HepG2 (cell line): ENCODE results near the gene FZD4. TPM values are rescaled to one million over a fixed set of nuclear protein-coding genes. Genes with fewer than 3 reads are reported as not detected.
A peak's percentile ranks its signal among the peaks of the same experiment; 100 is the strongest.

ENCODE experiments used
- ADNP ChIP-seq: sonication (generic); formaldehyde crosslinking; IDR thresholded peaks from 2 replicates; pipeline ENCODE4 v1.4.0; 2020; ENCODE audit warnings: missing genetic modification reagents
- GABPA ChIP-seq, 2 experiments: IDR thresholded peaks; 2 replicates each; pipeline ENCODE4 v1.6.1; 2011 to 2016; ENCODE audit warnings: low read depth in 2 of 2, low read length in 1 of 2, missing biosample characterization in 1 of 2, missing genetic modification characterization in 1 of 2
- HMGA1 ChIP-seq: sonication (generic); formaldehyde crosslinking; conservative IDR thresholded peaks from 2 replicates; pipeline ENCODE4 v1.4.0; 2020; ENCODE audit warnings: missing genetic modification reagents
- PATZ1 ChIP-seq: sonication (generic); formaldehyde crosslinking; IDR thresholded peaks from 2 replicates; pipeline ENCODE4 v1.4.0; 2020; ENCODE audit warnings: missing genetic modification reagents
- PHF21A ChIP-seq: sonication (generic); formaldehyde crosslinking; IDR thresholded peaks from 2 replicates; pipeline ENCODE4 v1.5.0; 2020; ENCODE audit warnings: mild to moderate bottlenecking, missing genetic modification reagents
- POLR2A ChIP-seq, 2 experiments: IDR thresholded peaks; 2 replicates each; pipeline ENCODE4 v1.6.1; 2011; ENCODE audit warnings: low read depth in 2 of 2, low read length in 2 of 2, mild to moderate bottlenecking in 1 of 2, moderate library complexity in 1 of 2; ENCODE audit not compliant: insufficient read depth in 1 of 2
- RBAK ChIP-seq: sonication (generic); formaldehyde crosslinking; IDR thresholded peaks from 2 replicates; pipeline ENCODE4 v1.5.1; 2020; ENCODE audit warnings: mild to moderate bottlenecking, missing genetic modification reagents
- STAT6 ChIP-seq: sonication (generic); formaldehyde crosslinking; IDR thresholded peaks from 2 replicates; pipeline ENCODE4 v1.4.0; 2020; ENCODE audit warnings: missing genetic modification reagents, mild to moderate bottlenecking, borderline replicate concordance
- YEATS2 ChIP-seq: sonication (generic); formaldehyde crosslinking; IDR thresholded peaks from 2 replicates; pipeline ENCODE4 v1.4.0; 2020; ENCODE audit warnings: missing genetic modification reagents, borderline replicate concordance
- ZBTB3 ChIP-seq: sonication (generic); formaldehyde crosslinking; IDR thresholded peaks from 2 replicates; pipeline ENCODE4 v1.4.0; 2020; ENCODE audit warnings: low read depth, mild to moderate bottlenecking, moderate library complexity, missing genetic modification reagents, borderline replicate concordance
- ZBTB38 ChIP-seq: sonication (generic); formaldehyde crosslinking; IDR thresholded peaks from 2 replicates; pipeline ENCODE4 v1.5.1; 2020; ENCODE audit warnings: mild to moderate bottlenecking, missing genetic modification reagents
- ZBTB46 ChIP-seq: sonication (generic); formaldehyde crosslinking; IDR thresholded peaks from 2 replicates; pipeline ENCODE4 v1.4.0; 2020; ENCODE audit warnings: mild to moderate bottlenecking, missing genetic modification reagents, borderline replicate concordance
- ZFP36 ChIP-seq: fragments of 150-350 bp; IDR thresholded peaks from 2 replicates; pipeline ENCODE4 v1.6.1; 2018; ENCODE audit warnings: borderline replicate concordance, low read length, low read depth; ENCODE audit not compliant: partially characterized antibody
- ZNF10 ChIP-seq: sonication (generic); formaldehyde crosslinking; IDR thresholded peaks from 2 replicates; pipeline ENCODE4 v1.4.0; 2020; ENCODE audit warnings: mild to moderate bottlenecking, low read depth, missing genetic modification reagents, borderline replicate concordance
- ZNF138 ChIP-seq: sonication (generic); formaldehyde crosslinking; IDR thresholded peaks from 2 replicates; pipeline ENCODE4 v1.5.0; 2020; ENCODE audit warnings: mild to moderate bottlenecking, low read depth, missing genetic modification reagents
- ZNF225 ChIP-seq: sonication (generic); formaldehyde crosslinking; IDR thresholded peaks from 2 replicates; pipeline ENCODE4 v1.4.0; 2020; ENCODE audit warnings: mild to moderate bottlenecking, missing genetic modification reagents
- ZNF230 ChIP-seq: sonication (generic); formaldehyde crosslinking; IDR thresholded peaks from 2 replicates; pipeline ENCODE4 v1.4.0; 2020; ENCODE audit warnings: mild to moderate bottlenecking, missing genetic modification reagents
- ZNF260 ChIP-seq: sonication (generic); formaldehyde crosslinking; IDR thresholded peaks from 2 replicates; pipeline ENCODE4 v1.4.0; 2020; ENCODE audit warnings: missing genetic modification reagents, low read depth, mild to moderate bottlenecking, borderline replicate concordance
- ZNF468 ChIP-seq: sonication (generic); formaldehyde crosslinking; IDR thresholded peaks from 2 replicates; pipeline ENCODE4 v1.8.0; 2022; ENCODE audit warnings: mild to moderate bottlenecking, moderate library complexity, missing genetic modification reagents
- ZNF546 ChIP-seq: sonication (generic); formaldehyde crosslinking; conservative IDR thresholded peaks from 2 replicates; pipeline ENCODE4 v1.8.1; 2023; ENCODE audit warnings: mild to moderate bottlenecking, missing genetic modification reagents
- ZNF564 ChIP-seq: sonication (generic); formaldehyde crosslinking; IDR thresholded peaks from 2 replicates; pipeline ENCODE4 v1.8.1; 2023; ENCODE audit warnings: mild to moderate bottlenecking, missing genetic modification reagents
- ZNF782 ChIP-seq: sonication (generic); formaldehyde crosslinking; IDR thresholded peaks from 2 replicates; pipeline ENCODE4 v1.4.0; 2020; ENCODE audit warnings: missing genetic modification reagents, mild to moderate bottlenecking, borderline replicate concordance
- ZNF83 ChIP-seq: sonication (generic); formaldehyde crosslinking; IDR thresholded peaks from 2 replicates; pipeline ENCODE4 v1.4.0; 2020; ENCODE audit warnings: missing genetic modification reagents, mild to moderate bottlenecking, borderline replicate concordance
- polyA plus RNA-seq, 8 experiments: library from polyadenylated mRNA; depleted of rRNA in 3 of 8; stranded (reverse) in 7 of 8; unstranded in 1 of 8; fragments of >200 nt; fragmentation: Illumina TruSeq in 4 of 8; extraction: Trizol in 4 of 8; gene quantifications; 2 replicates each; pipeline versions ENCODE4 v1.2.1 to v1.2.3, GENCODE V29; 2011 to 2016; ENCODE audit warnings: low read depth in 4 of 8, missing spikeins in 1 of 8, mixed read lengths in 1 of 8; ENCODE audit not compliant: insufficient read depth in 1 of 8
- total RNA-seq, 5 experiments: library from RNA; depleted of rRNA; stranded (reverse); fragments of >200 nt; fragmentation: Illumina TruSeq; extraction: Trizol; gene quantifications; 2 replicates each; pipeline ENCODE4 v1.2.3, GENCODE V29; 2016; ENCODE audit warnings: low read depth in 1 of 5

Gene FZD4
- total and polyA plus RNA-seq, 2 of the 13 experiments (the other 11 are each of a cell fraction or from before 2014, with no cell fraction given), result 46.5 to 70.4 TPM

GRCh38 chr11:86955361-86956120 is at the start of gene FZD4 (continued):
- TF ChIP-seq ZNF260 (CRISPR knock-in tag), result no peak
- TF ChIP-seq ZNF782 (CRISPR knock-in tag), result no peak
- no peak for TF ChIP-seq ZBTB46 (CRISPR knock-in tag)
- TF ChIP-seq ZNF83 (CRISPR knock-in tag), result peak; percentile 35; the same call in 1 of the 2 replicates
- no peak for TF ChIP-seq STAT6 (CRISPR knock-in tag)
- TF ChIP-seq POLR2A (IDR thresholded peaks at IDR 0.05; ENCODE audit: insufficient read depth in 1 of 2, low read depth in 2 of 2, low read length in 2 of 2), result peak; percentile 67 to 68
- TF ChIP-seq ZNF546 (CRISPR knock-in tag), result 0 out of 2 replicates have a peak, but pooled peaks have one; percentile 25
- TF ChIP-seq PHF21A, result peak; percentile 78; the same call in 1 of the 2 replicates
- TF ChIP-seq ZNF225 (CRISPR knock-in tag), result peak; percentile 7; the same call in 1 of the 2 replicates
- no peak for TF ChIP-seq ZNF138 (CRISPR knock-in tag)
- no peak for TF ChIP-seq HMGA1
- peak; percentile 62; the same call in 1 of the 2 replicates for TF ChIP-seq PATZ1 (CRISPR knock-in tag)
- TF ChIP-seq ZNF10, result no peak
- no peak; the same call in 1 of the 2 replicates for TF ChIP-seq ZBTB38 (CRISPR knock-in tag)
- TF ChIP-seq ZNF230 (CRISPR knock-in tag), result no peak
- TF ChIP-seq ZNF564 (CRISPR knock-in tag), result no peak
- TF ChIP-seq GABPA (IDR thresholded peaks at IDR 0.05; ENCODE audit: low read depth, low read length), result no peak
- TF ChIP-seq GABPA (CRISPR knock-in tag; IDR thresholded peaks at IDR 0.05; ENCODE audit: low read depth), result peak; percentile 28; the same call in 1 of the 2 replicates
- no peak for TF ChIP-seq YEATS2 (CRISPR knock-in tag)
- no peak for TF ChIP-seq ZNF468 (CRISPR knock-in tag)
- TF ChIP-seq RBAK (CRISPR knock-in tag), result no peak
- no peak for TF ChIP-seq ZBTB3 (CRISPR knock-in tag)
- TF ChIP-seq ZFP36, result no peak
- no peak for TF ChIP-seq ADNP (CRISPR knock-in tag)
